SKM-1 (cell line): ENCODE measurements around the gene HOXA2.

Source experiments
- DNase-seq: peaks from one replicate; lab custom pipeline; 2025; ENCODE audit not compliant: unreplicated experiment; lab: John Stamatoyannopoulos, UW

HOXA2 gene

DNA sequence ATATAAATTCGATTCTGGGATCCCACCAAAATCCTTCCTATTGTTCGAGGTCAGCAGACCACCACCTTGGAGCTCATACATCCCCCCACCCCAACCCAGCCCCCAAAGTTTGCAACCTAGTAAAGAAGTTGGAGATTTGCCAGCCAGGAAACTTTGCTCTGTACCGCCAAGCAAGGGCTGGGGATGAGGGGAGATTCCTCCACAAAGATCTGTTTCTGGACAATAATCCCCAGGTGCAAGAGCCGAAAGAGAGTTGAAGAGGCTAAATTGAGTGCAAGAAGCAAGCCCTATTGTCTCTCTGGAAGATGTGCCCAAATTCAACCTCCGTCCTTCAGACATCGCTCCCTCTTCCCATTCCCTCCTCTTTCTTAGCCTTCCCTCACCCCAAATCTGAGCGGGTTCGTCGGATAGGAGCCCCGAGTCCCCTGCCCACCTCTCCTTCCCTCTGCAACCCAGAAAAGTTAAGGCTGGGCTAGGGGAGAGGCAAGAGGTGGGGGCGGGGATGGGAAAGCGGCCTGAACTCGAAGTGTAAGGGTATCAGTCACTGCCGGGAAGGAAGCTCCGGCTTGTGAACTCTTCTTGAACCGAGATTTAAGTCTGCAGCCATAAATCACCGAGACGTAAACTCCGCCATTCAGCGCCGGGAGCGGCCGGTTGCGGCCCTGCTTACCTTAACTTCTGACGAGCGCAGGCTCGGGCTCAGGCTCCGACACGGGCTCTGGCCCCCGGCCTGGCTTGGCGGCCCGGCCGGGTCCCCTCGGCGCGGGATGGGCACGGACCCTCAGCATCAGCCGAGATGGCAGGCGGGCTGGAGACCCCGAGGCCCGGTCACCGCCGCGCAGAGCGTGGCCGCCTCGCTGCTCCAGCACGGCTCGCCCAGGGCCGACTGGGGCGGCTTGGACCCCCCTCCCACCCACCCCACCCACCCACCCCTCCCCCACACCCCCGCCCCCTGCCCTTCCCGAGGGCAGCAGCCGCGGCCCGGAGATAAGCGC, 10.8 kb upstream of the HOXA2 start:
- no peak for DNase-seq

- DNase-seq: no peak
Observed at GRCh38 chr7:27112361-27112760, 9.9 kb upstream of the HOXA2 start.

DNA sequence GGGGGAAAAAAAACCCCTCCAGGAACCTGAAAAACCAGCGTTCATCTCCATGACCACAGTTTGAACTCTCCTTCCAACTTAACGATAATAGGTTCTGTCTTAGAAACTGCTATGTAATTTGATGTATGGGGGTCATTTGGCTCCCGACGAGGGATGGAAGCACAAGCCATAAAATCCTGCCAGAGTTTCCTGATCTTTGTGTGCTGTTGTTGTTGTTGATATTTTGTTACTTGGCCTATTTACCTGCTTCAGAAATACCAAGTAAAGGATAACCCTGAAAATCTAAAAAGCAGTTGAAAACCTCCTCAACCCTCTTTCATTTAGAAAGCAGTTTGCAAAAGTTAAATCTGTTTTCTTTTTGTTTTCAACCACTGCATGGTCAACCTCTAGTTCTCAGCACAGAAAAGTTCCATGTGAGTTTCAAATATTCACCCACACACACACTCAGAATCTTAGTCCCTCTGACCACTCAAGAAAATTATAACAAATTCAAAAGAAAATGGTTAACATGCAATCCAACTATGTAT, 9.3 kb upstream of the HOXA2 start:
- no peak for DNase-seq

DNA sequence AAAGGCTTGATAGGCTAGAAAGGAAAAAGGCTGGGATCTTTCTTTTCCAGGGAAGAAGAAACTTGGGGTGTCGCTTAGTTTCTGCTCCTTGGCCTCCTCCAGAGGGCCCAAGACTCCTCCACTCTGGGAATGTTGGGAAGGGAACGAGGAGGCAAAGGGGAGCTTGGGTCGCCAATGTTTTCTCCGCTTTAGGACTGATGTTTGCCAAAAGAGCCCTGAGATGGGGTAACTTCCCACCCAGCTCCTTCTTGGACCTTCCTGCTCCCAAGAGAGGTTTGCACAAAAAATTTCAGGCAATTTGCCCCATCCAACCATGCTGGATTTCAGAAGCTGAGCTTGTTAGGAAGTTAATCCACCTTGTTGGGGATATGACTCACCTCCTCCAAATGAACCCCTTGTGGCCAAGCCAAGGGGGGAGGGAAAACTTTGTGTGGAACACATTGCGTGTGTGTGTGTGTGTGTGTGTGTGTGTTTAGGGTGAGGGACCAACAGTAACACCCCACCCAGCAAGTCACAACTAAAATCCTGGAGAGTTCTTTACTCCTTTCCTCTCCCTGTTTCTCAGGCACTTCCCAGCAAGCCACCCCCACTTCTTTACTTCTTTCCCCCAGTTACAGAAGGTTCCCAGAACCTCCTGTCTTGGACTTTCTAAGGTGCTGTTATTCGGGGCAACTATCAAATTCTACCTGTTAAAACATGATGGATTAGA, 8.7 kb upstream of the HOXA2 start:
- no peak for DNase-seq

- DNase-seq: no peak
Observed at GRCh38 chr7:27110186-27111031, 7.9 kb upstream of the HOXA2 start.

DNA sequence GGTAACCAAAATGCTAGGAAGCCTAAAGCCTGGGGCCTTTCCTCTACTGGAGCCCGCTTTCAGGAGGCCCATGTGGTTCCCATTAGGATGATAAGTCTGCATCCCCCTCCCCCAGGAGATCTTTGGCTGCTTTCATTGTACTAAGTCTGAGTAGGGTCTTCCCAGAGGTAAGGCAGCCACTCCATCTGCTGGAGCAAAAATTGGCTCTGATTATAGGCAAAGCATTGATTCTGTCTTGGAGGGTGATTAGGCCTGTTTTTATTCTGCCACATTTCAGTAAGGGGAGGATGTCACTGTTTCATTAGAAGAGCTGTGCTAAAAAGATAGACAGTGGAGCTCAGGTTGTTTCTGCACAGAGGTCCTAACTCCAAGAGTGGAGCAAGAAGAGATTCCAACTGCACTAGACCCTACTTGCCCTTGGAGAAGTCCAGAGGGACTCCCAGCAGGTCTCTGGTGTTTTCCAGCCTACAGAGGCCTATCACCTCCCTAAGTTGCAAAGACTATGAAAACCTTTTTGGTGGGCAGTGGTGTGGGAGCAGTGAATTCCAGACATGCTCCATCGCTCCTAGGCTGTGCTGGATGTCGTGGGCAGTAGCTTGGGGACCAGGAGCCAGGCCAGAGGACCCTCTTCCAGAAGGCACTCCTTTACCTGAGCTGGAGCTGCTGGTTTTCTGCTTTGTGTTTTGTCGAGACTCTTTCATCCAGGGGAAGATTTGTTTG, 7.1 kb upstream of the HOXA2 start:
- DNase-seq: no peak

DNA sequence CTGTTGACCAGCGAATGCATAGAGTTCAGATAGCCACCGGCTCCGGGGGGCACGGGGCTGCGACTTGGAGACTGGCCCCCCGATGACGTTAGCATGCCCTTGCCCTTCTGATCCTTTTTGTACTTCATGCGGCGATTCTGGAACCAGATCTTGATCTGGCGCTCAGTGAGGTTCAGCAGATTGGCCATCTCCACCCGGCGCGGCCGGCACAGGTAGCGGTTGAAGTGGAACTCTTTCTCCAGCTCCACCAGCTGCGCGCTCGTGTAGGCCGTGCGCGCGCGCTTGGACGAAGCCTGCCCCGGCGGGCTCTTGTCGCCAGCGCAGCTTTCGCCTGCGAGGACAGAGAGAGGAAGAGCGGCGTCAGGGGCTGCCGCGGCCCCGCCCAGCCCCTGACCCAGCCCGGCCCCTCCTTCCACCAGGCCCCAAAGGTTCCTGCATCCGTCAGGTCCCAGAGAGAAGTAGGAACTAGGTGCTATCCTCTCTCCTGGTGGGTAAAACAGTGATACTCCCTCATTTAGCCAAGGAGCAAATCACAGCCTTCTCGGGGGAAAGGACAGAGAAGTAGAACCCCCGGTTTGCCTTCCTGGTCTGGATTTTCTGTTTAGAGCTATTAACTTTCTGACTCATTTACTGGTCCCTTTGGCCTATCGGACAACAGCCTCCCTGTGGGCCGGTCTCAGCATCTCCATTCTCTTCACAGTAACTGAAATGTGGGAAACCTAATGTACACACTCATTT, 6.1 kb upstream of the HOXA2 start:
- DNase-seq: no peak

DNA sequence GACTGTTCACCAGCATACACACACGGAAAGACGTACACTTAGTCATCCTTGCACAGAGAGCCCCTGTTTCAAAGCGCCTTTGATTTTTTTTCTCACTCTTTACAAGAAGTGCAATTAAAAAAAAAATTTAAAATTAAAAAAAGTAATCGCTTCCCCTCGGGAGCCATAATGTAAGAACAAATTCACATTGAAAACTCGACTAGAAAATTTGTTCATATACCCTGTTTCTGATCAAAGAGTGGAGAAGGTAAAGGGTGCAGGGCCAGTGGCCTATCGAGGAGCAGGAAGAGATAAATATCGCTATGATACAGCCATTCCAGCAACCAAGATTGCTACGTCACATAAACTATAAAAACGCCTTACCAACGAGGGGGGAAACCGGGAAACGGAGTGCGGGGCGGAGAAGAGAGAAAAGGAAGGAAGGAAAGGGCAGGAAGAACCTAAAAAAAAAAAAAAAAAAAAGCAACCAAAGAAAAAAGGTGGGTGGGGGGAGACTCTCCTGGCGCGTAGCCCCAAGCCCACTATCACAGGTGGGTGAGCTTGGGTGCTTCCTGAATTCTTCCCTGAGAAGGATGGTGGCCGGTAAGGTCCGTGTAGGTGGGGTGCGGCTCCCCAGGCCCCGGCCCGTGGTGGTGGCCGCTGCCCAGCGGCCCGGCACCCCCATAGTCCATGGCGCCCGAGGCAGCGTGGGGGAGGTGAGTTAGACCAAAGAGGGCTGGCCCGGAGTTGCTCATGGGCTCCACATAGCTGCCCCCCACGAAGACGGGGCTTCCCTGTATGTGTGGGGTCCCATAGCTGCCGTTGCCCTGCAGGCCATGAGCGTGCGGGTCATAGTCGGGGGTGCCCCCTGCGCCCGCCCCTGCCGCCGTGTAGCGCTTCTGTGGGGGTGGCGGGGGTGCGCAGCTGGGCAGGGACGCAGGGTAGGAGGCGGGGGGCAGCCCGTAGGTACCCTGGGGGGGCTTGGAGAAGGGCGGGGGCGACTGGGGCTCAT, 5.2 kb upstream of the HOXA2 start:
- no peak for DNase-seq

GRCh38 chr7:27106901-27107240, 4.4 kb upstream of the HOXA2 start:
- no peak for DNase-seq

GRCh38 chr7:27106181-27106900, 3.9 kb upstream of the HOXA2 start:
- DNase-seq: no peak

DNA sequence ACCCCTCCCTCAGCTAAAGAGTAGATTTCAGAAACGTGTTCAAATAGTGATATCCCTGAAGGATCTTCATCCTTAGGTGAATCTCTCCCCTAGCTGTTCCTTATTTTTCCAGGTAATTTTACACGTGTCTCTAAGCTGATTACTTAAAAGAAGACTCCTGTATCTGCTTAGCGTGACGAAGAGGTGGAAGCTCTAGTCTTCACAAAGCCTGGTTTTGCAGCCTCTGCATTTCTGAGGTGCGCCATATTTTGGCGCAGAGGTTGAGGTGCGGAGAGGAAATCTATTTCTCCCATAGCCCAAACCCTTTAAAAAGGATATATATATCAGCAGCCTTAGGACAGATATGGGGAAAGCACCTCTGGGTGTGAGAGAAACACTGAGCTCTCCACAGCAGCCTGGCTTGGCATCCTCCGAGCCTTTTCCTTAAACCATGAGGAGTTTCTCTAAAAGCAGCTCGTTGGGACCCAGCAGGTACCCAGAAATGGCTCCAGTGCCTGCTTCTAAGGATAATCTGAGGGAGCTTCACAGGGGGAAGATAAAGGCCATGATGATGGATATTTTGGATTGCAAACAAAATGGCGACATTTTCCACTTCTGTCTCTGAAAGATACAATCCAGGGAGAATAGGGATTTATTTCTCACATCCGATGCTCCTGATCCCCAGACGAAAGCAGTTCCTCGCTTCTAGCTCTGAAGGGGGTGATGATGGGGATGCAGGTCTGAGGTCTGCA, 3.0 kb upstream of the HOXA2 start:
- DNase-seq: no peak

GRCh38 chr7:27104341-27105058, 2.0 kb upstream of the HOXA2 start:
- no peak for DNase-seq

- DNase-seq: no peak
Observed at GRCh38 chr7:27103489-27104226, 1.2 kb upstream of the HOXA2 start.

DNA sequence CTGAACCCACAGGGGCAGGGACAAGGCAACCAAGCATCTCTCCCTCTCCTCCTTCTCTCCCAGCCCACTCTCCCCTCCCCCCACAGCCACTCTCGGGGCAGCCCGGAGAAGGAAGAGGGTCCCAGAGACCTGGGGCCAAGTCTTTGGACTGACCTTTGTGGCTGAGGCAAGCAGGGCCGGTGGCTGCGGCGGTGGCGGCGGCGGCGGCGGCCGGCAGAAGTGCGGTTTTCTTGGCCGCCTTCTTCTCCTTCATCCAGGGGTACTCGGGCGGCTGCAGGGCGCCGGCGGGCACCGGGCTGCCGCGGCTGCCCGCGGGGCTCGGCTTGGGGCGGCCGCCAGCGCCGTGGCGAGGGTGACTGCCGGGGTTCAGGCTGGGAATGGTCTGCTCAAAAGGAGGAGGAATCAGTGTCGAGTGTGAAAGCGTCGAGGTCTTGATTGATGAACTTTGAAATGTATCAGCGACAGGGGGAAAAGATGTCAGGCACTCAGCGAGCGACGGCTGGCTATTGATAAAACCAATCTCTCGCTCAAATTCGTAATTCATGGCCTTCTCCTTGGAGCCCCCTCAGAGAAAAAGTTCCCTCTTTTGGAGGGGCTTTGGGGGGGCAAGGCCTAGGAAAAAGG, 414 bp downstream of the HOXA2 start:
- no peak for DNase-seq

- DNase-seq: no peak
Observed at GRCh38 chr7:27101171-27101956, 1.1 kb downstream of the HOXA2 start.
